Endometrium (tissue), 2 donors: ENCODE data around the gene KIAA0408.

Source experiments
- FAIRE-seq: peaks from 2 replicates; lab custom pipeline; 2012; peaks lifted over from hg19 to GRCh38; lab: Jason Lieb, UNC
- donor health status: control.
- donor health status: control.

KIAA0408 gene

GRCh38 chr6:127459231-127459641 lies at the start of gene KIAA0408:
Gene KIAA0408, minus strand, starts transcription at chr6:127459389. Its CDS starts 5,408 bp downstream, at chr6:127453981.
- peak; percentile 90 for FAIRE-seq

- no peak for FAIRE-seq
Observed at GRCh38 chr6:127506894-127507293, 47.7 kb upstream of the KIAA0408 start.

- FAIRE-seq: no peak
Observed at GRCh38 chr6:127503022-127503421, 43.8 kb upstream of the KIAA0408 start.

- no peak for FAIRE-seq
Observed at GRCh38 chr6:127497410-127497809, 38.2 kb upstream of the KIAA0408 start.

GRCh38 chr6:127496471-127496870 lies 37.3 kb upstream of the KIAA0408 start:
- no peak for FAIRE-seq

- FAIRE-seq: no peak
Observed at GRCh38 chr6:127494240-127494767, 35.1 kb upstream of the KIAA0408 start.

GRCh38 chr6:127489248-127489647 lies 30.1 kb upstream of the KIAA0408 start:
- FAIRE-seq: no peak

- no peak for FAIRE-seq
Observed at GRCh38 chr6:127486934-127487333, 27.7 kb upstream of the KIAA0408 start.

- FAIRE-seq: no peak
Observed at GRCh38 chr6:127484212-127484863, 25.1 kb upstream of the KIAA0408 start.

GRCh38 chr6:127483399-127484055 lies 24.3 kb upstream of the KIAA0408 start:
- no peak for FAIRE-seq

- no peak for FAIRE-seq
Observed at GRCh38 chr6:127482325-127482724, 23.1 kb upstream of the KIAA0408 start.

GRCh38 chr6:127481628-127482027 lies 22.4 kb upstream of the KIAA0408 start:
- no peak for FAIRE-seq

- FAIRE-seq: no peak
Observed at GRCh38 chr6:127481111-127481510, 21.9 kb upstream of the KIAA0408 start.

- FAIRE-seq: no peak
Observed at GRCh38 chr6:127477658-127478057, 18.5 kb upstream of the KIAA0408 start.

GRCh38 chr6:127475823-127476176 lies 16.6 kb upstream of the KIAA0408 start:
- FAIRE-seq: no peak

- no peak for FAIRE-seq
Observed at GRCh38 chr6:127475135-127475822, 16.1 kb upstream of the KIAA0408 start.

GRCh38 chr6:127471379-127472255 lies 12.4 kb upstream of the KIAA0408 start:
- FAIRE-seq: no peak

- no peak for FAIRE-seq
Observed at GRCh38 chr6:127468936-127469335, 9.7 kb upstream of the KIAA0408 start.

GRCh38 chr6:127466416-127466815 lies 7.2 kb upstream of the KIAA0408 start:
- no peak for FAIRE-seq

- peak; percentile 77 for FAIRE-seq
Observed at GRCh38 chr6:127464881-127465459, 5.8 kb upstream of the KIAA0408 start.

- no peak for FAIRE-seq
Observed at GRCh38 chr6:127464161-127464880, 5.1 kb upstream of the KIAA0408 start.
